Activated T-cell treated with anti-CD3 and anti-CD28 coated beads, Interleukin-2, amount 50 U/mL, for 48 hours (primary cell): Measurements from ENCODE around the gene TGFB2.
A peak's percentile ranks its signal among the peaks of the same experiment; 100 is the strongest.

Experiments
- DNase-seq, 2 experiments: peaks; one replicate each; pipeline ENCODE4 v3.0.0-alpha.2; 2020

The TGFB2 gene

GRCh38 chr1:218363141-218363540 is 18.0 kb downstream of the TGFB2 start:
- DNase-seq: no peak

- no peak for DNase-seq
These were observed 19.0 kb downstream of the TGFB2 start for GRCh38 chr1:218364028-218364710.

- no peak for DNase-seq
These were observed 20.3 kb downstream of the TGFB2 start for GRCh38 chr1:218365226-218365999.

- DNase-seq: no peak
These were observed 21.4 kb downstream of the TGFB2 start for GRCh38 chr1:218366322-218367052.

GRCh38 chr1:218367118-218367517 is 22.0 kb downstream of the TGFB2 start:
- DNase-seq: no peak

- DNase-seq: no peak
These were observed 23.6 kb downstream of the TGFB2 start for GRCh38 chr1:218368686-218369085.

GRCh38 chr1:218369688-218370511 is 24.8 kb downstream of the TGFB2 start:
- DNase-seq: no peak

GRCh38 chr1:218371927-218372672 is 27.0 kb downstream of the TGFB2 start:
- DNase-seq: no peak

- no peak for DNase-seq
These were observed 29.5 kb downstream of the TGFB2 start for GRCh38 chr1:218374401-218375353.

- no peak for DNase-seq
These were observed 31.6 kb downstream of the TGFB2 start for GRCh38 chr1:218376722-218377121.

- DNase-seq: peak; percentile 74 to 77
These were observed 32.1 kb downstream of the TGFB2 start for GRCh38 chr1:218377143-218377660.

GRCh38 chr1:218380125-218380977 is 35.2 kb downstream of the TGFB2 start:
- DNase-seq: no peak

- no peak for DNase-seq
These were observed 37.1 kb downstream of the TGFB2 start for GRCh38 chr1:218382261-218382660.

GRCh38 chr1:218383051-218383450 is 37.9 kb downstream of the TGFB2 start:
- DNase-seq: no peak

- no peak for DNase-seq
These were observed 38.5 kb downstream of the TGFB2 start for GRCh38 chr1:218383681-218384080.

GRCh38 chr1:218384581-218384993 is 39.5 kb downstream of the TGFB2 start:
- DNase-seq: no peak

GRCh38 chr1:218388591-218388990 is 43.5 kb downstream of the TGFB2 start:
- no peak for DNase-seq

GRCh38 chr1:218390618-218391017 is 45.5 kb downstream of the TGFB2 start:
- DNase-seq: no peak

GRCh38 chr1:218392780-218393179 is 47.6 kb downstream of the TGFB2 start:
- no peak for DNase-seq

GRCh38 chr1:218394416-218394815 is 49.3 kb downstream of the TGFB2 start:
- DNase-seq: no peak
